HG03457 (cell line): ENCODE measurements around the gene FAM135A.
"Not testable (repeated sequence)": the region's sequence is repeated elsewhere in the genome, so short reads cannot be mapped to it uniquely, and the experiment has no call there.

ENCODE experiments used
- ATAC-seq: cut with Tn5 transposase; IDR thresholded peaks from one replicate; pipeline ENCODE4 v1.9.1; 2021; ENCODE audit warnings: moderate number of reproducible peaks; ENCODE audit not compliant: unreplicated experiment

FAM135A gene

GRCh38 chr6:70607371-70607770, 194.1 kb downstream of the FAM135A start:
- not testable (repeated sequence) for ATAC-seq

GRCh38 chr6:70609181-70609580, 195.9 kb downstream of the FAM135A start:
- not testable (repeated sequence) for ATAC-seq
